ENCODE results near the gene ZNF70.

GRCh38 chr22:23767303-23767672 is 16.4 kb upstream of the ZNF70 start:
- TF ChIP-seq CTCF (IDR thresholded peaks at IDR 0.05): no peak
- TF ChIP-seq SMAD3 (CRISPR knock-in tag; IDR thresholded peaks at IDR 0.05; ENCODE audit: borderline replicate concordance): no peak
- no peak for TF ChIP-seq SMAD4 (CRISPR knock-in tag; IDR thresholded peaks at IDR 0.05)
